Esophagus squamous epithelium (tissue), 4 donors: ENCODE measurements around the gene CCDC93.

Source experiments
- POLR2A ChIP-seq, 4 donors: fragments of 450-650 bp; IDR thresholded peaks; one replicate each; pipeline ENCODE4 v1.6.1; 2017; ENCODE audit warnings: antibody characterized with exemption in 4 of 4, mild to moderate bottlenecking in 4 of 4, moderate library complexity in 3 of 4
- TF ChIP-seq, protein P1 (sequence below), 6 experiments: fragments of 450-650 bp in 4 of 6; fragments of 200-600 bp in 2 of 6; sonication (generic) in 2 of 6; IDR thresholded peaks; one replicate each; pipeline ENCODE4 v1.5.1; 2016 to 2019; ENCODE audit warnings: antibody characterized with exemption in 6 of 6, mild to moderate bottlenecking in 4 of 6, moderate library complexity in 4 of 6

DNA sequence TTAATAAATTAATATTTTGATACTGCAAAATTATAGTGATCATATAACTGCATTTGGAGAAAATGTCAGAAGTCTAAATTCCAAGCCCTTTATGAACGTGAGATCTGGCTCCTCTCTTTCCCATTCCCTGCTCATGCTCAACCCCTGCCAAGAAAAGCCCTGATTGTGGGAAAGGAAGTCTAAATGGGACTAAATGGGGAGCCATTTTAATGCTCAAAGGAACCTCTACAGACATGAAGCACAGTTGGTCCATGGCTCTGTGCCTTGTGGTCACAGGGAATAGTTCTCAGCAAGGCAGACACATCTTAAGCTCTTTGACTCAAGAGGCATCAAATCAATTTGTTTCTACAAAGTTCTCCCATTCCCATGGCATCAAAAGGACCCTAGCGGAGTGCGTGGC is 45.1 kb upstream of the CCDC93 start:
- TF ChIP-seq, protein P1, sequence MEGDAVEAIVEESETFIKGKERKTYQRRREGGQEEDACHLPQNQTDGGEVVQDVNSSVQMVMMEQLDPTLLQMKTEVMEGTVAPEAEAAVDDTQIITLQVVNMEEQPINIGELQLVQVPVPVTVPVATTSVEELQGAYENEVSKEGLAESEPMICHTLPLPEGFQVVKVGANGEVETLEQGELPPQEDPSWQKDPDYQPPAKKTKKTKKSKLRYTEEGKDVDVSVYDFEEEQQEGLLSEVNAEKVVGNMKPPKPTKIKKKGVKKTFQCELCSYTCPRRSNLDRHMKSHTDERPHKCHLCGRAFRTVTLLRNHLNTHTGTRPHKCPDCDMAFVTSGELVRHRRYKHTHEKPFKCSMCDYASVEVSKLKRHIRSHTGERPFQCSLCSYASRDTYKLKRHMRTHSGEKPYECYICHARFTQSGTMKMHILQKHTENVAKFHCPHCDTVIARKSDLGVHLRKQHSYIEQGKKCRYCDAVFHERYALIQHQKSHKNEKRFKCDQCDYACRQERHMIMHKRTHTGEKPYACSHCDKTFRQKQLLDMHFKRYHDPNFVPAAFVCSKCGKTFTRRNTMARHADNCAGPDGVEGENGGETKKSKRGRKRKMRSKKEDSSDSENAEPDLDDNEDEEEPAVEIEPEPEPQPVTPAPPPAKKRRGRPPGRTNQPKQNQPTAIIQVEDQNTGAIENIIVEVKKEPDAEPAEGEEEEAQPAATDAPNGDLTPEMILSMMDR (IDR thresholded peaks at IDR 0.05) = no peak
- TF ChIP-seq POLR2A (IDR thresholded peaks at IDR 0.05) = no peak
